HepG2 (cell line): ENCODE data around the gene KCNB1. TPM values are rescaled to one million over a fixed set of nuclear protein-coding genes. Genes with fewer than 3 reads are reported as not detected.
A peak's percentile ranks its signal among the peaks of the same experiment; 100 is the strongest.

ENCODE experiments used
- PHF5A ChIP-seq: IDR thresholded peaks from one replicate; pipeline ENCODE4 v1.6.1; 2018; ENCODE audit warnings: low read depth, missing genetic modification reagents; ENCODE audit not compliant: unreplicated experiment
- PRPF4 ChIP-seq: fragments of 200-400 bp; formaldehyde crosslinking; IDR thresholded peaks from 2 replicates; pipeline ENCODE4 v1.6.1; 2016; ENCODE audit warnings: low read length, low read depth; ENCODE audit not compliant: poor library complexity, severe bottlenecking
- RNF2 ChIP-seq: fragments of 450-650 bp; conservative IDR thresholded peaks from 2 replicates; pipeline ENCODE4 v1.6.1; 2016; ENCODE audit warnings: low read depth
- SRF ChIP-seq: IDR thresholded peaks from 2 replicates; pipeline ENCODE4 v1.6.1; 2011; ENCODE audit warnings: mild to moderate bottlenecking, low read depth, low read length, moderate library complexity
- TARDBP ChIP-seq: sonication (generic); formaldehyde crosslinking; IDR thresholded peaks from 2 replicates; pipeline ENCODE4 v1.8.0; 2022; ENCODE audit warnings: mild to moderate bottlenecking, missing genetic modification reagents
- ZNF101 ChIP-seq: sonication (generic); formaldehyde crosslinking; IDR thresholded peaks from 2 replicates; pipeline ENCODE4 v1.4.0; 2020; ENCODE audit warnings: mild to moderate bottlenecking, low read depth, missing genetic modification reagents, borderline replicate concordance
- ZNF550 ChIP-seq: sonication (generic); formaldehyde crosslinking; IDR thresholded peaks from 2 replicates; pipeline ENCODE4 v1.4.0; 2020; ENCODE audit warnings: mild to moderate bottlenecking, missing genetic modification reagents, borderline replicate concordance
- ZNF556 ChIP-seq: sonication (generic); formaldehyde crosslinking; IDR thresholded peaks from 2 replicates; pipeline ENCODE4 v1.4.0; 2020; ENCODE audit warnings: mild to moderate bottlenecking, missing genetic modification reagents, borderline replicate concordance
- ZNF747 ChIP-seq: sonication (generic); formaldehyde crosslinking; IDR thresholded peaks from 2 replicates; pipeline ENCODE4 v1.8.1; 2023; ENCODE audit warnings: missing genetic modification reagents, mild to moderate bottlenecking, borderline replicate concordance
- ZNF766 ChIP-seq: sonication (generic); formaldehyde crosslinking; IDR thresholded peaks from 2 replicates; pipeline ENCODE4 v1.5.0; 2020; ENCODE audit warnings: missing genetic modification reagents, borderline replicate concordance
- ZNF891 ChIP-seq: sonication (generic); formaldehyde crosslinking; IDR thresholded peaks from 2 replicates; pipeline ENCODE4 v1.5.0; 2020; ENCODE audit warnings: mild to moderate bottlenecking, missing genetic modification reagents
- polyA plus RNA-seq, 8 experiments: library from polyadenylated mRNA; depleted of rRNA in 3 of 8; stranded (reverse) in 7 of 8; unstranded in 1 of 8; fragments of >200 nt; fragmentation: Illumina TruSeq in 4 of 8; extraction: Trizol in 4 of 8; gene quantifications; 2 replicates each; pipeline versions ENCODE4 v1.2.1 to v1.2.3, GENCODE V29; 2011 to 2016; ENCODE audit warnings: low read depth in 4 of 8, missing spikeins in 1 of 8, mixed read lengths in 1 of 8; ENCODE audit not compliant: insufficient read depth in 1 of 8
- total RNA-seq, 5 experiments: library from RNA; depleted of rRNA; stranded (reverse); fragments of >200 nt; fragmentation: Illumina TruSeq; extraction: Trizol; gene quantifications; 2 replicates each; pipeline ENCODE4 v1.2.3, GENCODE V29; 2016; ENCODE audit warnings: low read depth in 1 of 5
- TF ChIP-seq, protein P1 (sequence below): sonication (generic); formaldehyde crosslinking; IDR thresholded peaks from 2 replicates; pipeline ENCODE4 v1.8.0; 2022; ENCODE audit warnings: mild to moderate bottlenecking, missing genetic modification reagents
- TF ChIP-seq, protein P2 (sequence below): sonication (generic); formaldehyde crosslinking; IDR thresholded peaks from 2 replicates; pipeline ENCODE4 v1.5.0; 2020; ENCODE audit warnings: mild to moderate bottlenecking, missing genetic modification reagents, borderline replicate concordance
- TF ChIP-seq, protein P3 (sequence below): IDR thresholded peaks from 2 replicates; pipeline ENCODE4 v1.6.1; 2016; ENCODE audit warnings: mild to moderate bottlenecking, missing biosample characterization, missing genetic modification reagents
- TF ChIP-seq, protein P4 (sequence below): IDR thresholded peaks from 2 replicates; pipeline ENCODE4 v1.6.1; 2016; ENCODE audit warnings: control low read depth
- TF ChIP-seq, protein P5 (sequence below): sonication (generic); formaldehyde crosslinking; IDR thresholded peaks from 2 replicates; pipeline ENCODE4 v1.8.0; 2022; ENCODE audit warnings: missing genetic modification reagents, mild to moderate bottlenecking, borderline replicate concordance
- TF ChIP-seq, protein P6 (sequence below): sonication (generic); formaldehyde crosslinking; IDR thresholded peaks from 2 replicates; pipeline ENCODE4 v1.8.0; 2022; ENCODE audit warnings: missing genetic modification reagents, low read depth, mild to moderate bottlenecking, borderline replicate concordance
- TF ChIP-seq, protein P7 (sequence below): sonication (generic); formaldehyde crosslinking; IDR thresholded peaks from 2 replicates; pipeline ENCODE4 v1.5.0; 2020; ENCODE audit warnings: missing genetic modification reagents, mild to moderate bottlenecking, borderline replicate concordance

KCNB1 gene
- total and polyA plus RNA-seq, 2 of the 13 experiments (the other 11 are each of a cell fraction or from before 2014, with no cell fraction given): 0.02 TPM; not detected in 1

DNA sequence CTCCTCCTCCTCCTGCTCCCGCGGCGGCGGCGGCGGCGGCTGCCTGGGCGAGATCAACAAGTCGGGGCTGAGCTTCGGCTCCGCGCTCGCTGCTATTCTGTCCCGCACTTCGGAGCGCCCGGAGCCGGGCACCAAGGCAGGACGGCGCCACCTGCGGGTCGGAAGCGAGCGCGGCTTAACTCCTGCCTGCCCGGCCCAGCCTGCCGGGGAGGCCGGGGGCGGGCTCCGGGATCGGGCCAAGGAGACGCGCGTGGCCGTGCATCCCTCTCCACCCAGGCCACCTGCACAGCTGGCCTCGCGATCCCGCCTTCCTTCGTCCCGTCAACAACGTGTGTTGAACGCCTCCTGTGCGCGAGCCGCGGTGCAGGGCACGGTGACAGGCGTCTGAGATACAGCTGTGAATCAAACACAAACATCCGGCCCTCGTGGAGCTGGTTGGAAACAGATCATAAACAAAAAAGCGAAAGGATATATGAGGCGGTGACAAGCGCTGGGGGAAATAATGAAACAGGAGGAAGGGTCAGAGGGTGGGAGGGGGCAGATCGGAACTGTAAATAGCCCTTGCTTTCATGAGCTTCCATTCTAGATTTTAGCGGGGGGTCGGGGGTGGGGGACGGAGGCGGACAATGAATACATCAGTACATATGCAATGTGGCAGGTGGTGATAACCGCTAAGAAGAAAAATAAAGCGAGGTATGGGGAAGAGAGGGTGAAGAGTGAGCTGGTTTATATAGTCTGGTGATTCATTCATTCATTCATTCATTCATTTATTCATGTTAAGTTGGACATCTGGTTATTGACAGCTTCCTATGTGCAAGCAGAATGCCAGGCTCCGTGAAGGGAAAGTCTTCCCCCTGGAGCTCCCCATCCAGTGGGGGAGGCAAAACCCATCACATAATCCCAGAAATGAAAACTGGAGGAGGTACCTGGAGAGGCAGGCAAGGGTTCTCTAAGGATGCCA is 2.0 kb upstream of the KCNB1 start (continued):
- TF ChIP-seq ZNF766 (CRISPR knock-in tag) (peak; percentile 68; the same call in 1 of the 2 replicates), ZNF556 (CRISPR knock-in tag) (peak; percentile 76; the same call in 1 of the 2 replicates), RNF2 (peak; percentile 50; the same call in 1 of the 2 replicates), PHF5A (CRISPR knock-in tag) (peak; percentile 59), ZNF891 (0 out of 2 replicates have a peak, but pooled peaks have one; percentile 22), SRF (no peak), ZNF550 (CRISPR knock-in tag) (no peak), ZNF101 (CRISPR knock-in tag) (no peak), ZNF747 (CRISPR knock-in tag) (0 out of 2 replicates have a peak, but pooled peaks have one; percentile 52), PRPF4 (no peak), TARDBP (CRISPR knock-in tag) (peak; percentile 75)
- TF ChIP-seq, protein P1, sequence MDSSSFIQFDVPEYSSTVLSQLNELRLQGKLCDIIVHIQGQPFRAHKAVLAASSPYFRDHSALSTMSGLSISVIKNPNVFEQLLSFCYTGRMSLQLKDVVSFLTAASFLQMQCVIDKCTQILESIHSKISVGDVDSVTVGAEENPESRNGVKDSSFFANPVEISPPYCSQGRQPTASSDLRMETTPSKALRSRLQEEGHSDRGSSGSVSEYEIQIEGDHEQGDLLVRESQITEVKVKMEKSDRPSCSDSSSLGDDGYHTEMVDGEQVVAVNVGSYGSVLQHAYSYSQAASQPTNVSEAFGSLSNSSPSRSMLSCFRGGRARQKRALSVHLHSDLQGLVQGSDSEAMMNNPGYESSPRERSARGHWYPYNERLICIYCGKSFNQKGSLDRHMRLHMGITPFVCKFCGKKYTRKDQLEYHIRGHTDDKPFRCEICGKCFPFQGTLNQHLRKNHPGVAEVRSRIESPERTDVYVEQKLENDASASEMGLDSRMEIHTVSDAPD: 0 out of 2 replicates have a peak, but pooled peaks have one; percentile 36
- TF ChIP-seq, protein P2, sequence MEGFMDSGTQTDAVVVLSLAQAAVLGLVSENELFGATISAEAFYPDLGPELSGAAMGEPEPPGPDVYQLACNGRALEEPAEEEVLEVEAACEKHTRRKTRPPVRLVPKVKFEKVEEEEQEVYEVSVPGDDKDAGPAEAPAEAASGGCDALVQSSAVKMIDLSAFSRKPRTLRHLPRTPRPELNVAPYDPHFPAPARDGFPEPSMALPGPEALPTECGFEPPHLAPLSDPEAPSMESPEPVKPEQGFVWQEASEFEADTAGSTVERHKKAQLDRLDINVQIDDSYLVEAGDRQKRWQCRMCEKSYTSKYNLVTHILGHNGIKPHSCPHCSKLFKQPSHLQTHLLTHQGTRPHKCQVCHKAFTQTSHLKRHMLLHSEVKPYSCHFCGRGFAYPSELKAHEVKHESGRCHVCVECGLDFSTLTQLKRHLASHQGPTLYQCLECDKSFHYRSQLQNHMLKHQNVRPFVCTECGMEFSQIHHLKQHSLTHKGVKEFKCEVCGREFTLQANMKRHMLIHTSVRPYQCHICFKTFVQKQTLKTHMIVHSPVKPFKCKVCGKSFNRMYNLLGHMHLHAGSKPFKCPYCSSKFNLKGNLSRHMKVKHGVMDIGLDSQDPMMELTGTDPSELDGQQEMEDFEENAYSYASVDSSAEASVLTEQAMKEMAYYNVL (CRISPR knock-in tag): no peak
- TF ChIP-seq, protein P3, sequence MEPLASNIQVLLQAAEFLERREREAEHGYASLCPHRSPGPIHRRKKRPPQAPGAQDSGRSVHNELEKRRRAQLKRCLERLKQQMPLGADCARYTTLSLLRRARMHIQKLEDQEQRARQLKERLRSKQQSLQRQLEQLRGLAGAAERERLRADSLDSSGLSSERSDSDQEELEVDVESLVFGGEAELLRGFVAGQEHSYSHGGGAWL (CRISPR knock-in tag): peak; percentile 68; the same call in 1 of the 2 replicates
- TF ChIP-seq, protein P4, sequence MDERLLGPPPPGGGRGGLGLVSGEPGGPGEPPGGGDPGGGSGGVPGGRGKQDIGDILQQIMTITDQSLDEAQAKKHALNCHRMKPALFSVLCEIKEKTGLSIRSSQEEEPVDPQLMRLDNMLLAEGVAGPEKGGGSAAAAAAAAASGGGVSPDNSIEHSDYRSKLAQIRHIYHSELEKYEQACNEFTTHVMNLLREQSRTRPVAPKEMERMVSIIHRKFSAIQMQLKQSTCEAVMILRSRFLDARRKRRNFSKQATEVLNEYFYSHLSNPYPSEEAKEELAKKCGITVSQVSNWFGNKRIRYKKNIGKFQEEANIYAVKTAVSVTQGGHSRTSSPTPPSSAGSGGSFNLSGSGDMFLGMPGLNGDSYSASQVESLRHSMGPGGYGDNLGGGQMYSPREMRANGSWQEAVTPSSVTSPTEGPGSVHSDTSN (CRISPR knock-in tag): no peak
- TF ChIP-seq, protein P5, sequence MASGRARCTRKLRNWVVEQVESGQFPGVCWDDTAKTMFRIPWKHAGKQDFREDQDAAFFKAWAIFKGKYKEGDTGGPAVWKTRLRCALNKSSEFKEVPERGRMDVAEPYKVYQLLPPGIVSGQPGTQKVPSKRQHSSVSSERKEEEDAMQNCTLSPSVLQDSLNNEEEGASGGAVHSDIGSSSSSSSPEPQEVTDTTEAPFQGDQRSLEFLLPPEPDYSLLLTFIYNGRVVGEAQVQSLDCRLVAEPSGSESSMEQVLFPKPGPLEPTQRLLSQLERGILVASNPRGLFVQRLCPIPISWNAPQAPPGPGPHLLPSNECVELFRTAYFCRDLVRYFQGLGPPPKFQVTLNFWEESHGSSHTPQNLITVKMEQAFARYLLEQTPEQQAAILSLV (CRISPR knock-in tag): peak; percentile 89
- TF ChIP-seq, protein P6, sequence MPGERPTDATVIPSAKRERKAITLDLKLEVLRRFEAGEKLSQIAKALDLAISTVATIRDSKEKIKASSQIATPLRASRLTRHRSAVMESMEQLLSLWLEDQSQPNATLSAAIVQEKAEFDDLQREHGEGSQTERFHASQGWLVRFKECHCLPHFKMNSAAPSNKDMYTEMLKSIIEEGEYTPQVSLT: no peak
- TF ChIP-seq, protein P7, sequence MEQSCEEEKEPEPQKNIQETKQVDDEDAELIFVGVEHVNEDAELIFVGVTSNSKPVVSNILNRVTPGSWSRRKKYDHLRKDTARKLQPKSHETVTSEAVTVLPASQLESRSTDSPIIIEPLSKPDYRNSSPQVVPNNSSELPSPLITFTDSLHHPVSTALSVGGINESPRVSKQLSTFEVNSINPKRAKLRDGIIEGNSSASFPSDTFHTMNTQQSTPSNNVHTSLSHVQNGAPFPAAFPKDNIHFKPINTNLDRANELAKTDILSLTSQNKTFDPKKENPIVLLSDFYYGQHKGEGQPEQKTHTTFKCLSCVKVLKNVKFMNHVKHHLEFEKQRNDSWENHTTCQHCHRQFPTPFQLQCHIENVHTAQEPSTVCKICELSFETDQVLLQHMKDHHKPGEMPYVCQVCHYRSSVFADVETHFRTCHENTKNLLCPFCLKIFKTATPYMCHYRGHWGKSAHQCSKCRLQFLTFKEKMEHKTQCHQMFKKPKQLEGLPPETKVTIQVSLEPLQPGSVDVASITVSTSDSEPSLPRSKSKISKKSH (CRISPR knock-in tag): peak; percentile 66; the same call in 1 of the 2 replicates
